PC-9 (cell line): Measurements from ENCODE around the gene ARHGEF9.

ENCODE experiments used
- CTCF ChIP-seq: fragments of 200-600 bp; sonication (generic); conservative IDR thresholded peaks from 2 replicates; pipeline ENCODE4 v1.6.1; 2017; ENCODE audit warnings: mixed run types, antibody characterized with exemption, mild to moderate bottlenecking, moderate library complexity
- EZH2 ChIP-seq: fragments of 200-600 bp; sonication (generic); IDR thresholded peaks from 2 replicates; pipeline ENCODE4 v1.8.0; 2017; ENCODE audit warnings: antibody characterized with exemption, low read depth

GRCh38 chrX:63718010-63718694 lies 66.9 kb downstream of the ARHGEF9 start:
- TF ChIP-seq CTCF: no peak
- TF ChIP-seq EZH2: no peak
